GM23338 (cell line): ENCODE measurements around the gene VPS8.

Experiments used
- JUNB ChIP-seq: IDR thresholded peaks from one replicate; pipeline ENCODE4 v1.6.1; 2016; ENCODE audit warnings: antibody characterized with exemption; ENCODE audit not compliant: unreplicated experiment
- NANOG ChIP-seq: IDR thresholded peaks from 2 replicates; pipeline ENCODE4 v1.6.1; 2016; ENCODE audit warnings: antibody characterized with exemption, borderline replicate concordance
- REST ChIP-seq: IDR thresholded peaks from one replicate; pipeline ENCODE4 v1.6.1; 2018; ENCODE audit warnings: antibody characterized with exemption; ENCODE audit not compliant: unreplicated experiment
- TF ChIP-seq, protein P1 (sequence below), 2 experiments: fragments of 200-600 bp in 1 of 2; sonication (generic) in 1 of 2; conservative IDR thresholded peaks; 2 replicates each; pipeline versions ENCODE4 v1.5.1 to v1.6.1; 2016 to 2017; ENCODE audit warnings: antibody characterized with exemption in 2 of 2, low read depth in 2 of 2, mild to moderate bottlenecking in 2 of 2, moderate library complexity in 1 of 2

- TF ChIP-seq, protein P1, sequence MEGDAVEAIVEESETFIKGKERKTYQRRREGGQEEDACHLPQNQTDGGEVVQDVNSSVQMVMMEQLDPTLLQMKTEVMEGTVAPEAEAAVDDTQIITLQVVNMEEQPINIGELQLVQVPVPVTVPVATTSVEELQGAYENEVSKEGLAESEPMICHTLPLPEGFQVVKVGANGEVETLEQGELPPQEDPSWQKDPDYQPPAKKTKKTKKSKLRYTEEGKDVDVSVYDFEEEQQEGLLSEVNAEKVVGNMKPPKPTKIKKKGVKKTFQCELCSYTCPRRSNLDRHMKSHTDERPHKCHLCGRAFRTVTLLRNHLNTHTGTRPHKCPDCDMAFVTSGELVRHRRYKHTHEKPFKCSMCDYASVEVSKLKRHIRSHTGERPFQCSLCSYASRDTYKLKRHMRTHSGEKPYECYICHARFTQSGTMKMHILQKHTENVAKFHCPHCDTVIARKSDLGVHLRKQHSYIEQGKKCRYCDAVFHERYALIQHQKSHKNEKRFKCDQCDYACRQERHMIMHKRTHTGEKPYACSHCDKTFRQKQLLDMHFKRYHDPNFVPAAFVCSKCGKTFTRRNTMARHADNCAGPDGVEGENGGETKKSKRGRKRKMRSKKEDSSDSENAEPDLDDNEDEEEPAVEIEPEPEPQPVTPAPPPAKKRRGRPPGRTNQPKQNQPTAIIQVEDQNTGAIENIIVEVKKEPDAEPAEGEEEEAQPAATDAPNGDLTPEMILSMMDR (conservative IDR thresholded peaks at IDR 0.05; ENCODE audit: low read depth in 2 of 2), result no peak
- TF ChIP-seq REST (no peak), JUNB (no peak), NANOG (no peak)
Observed at GRCh38 chr3:185042312-185043050, 230.5 kb downstream of the VPS8 start.
